Measurements from ENCODE around the gene KCNS3. TPM values are rescaled to one million over a fixed set of nuclear protein-coding genes. Genes with fewer than 3 reads are reported as not detected.

Gene KCNS3
- total RNA-seq, 1 donor from 2014 or later, result 10.0 TPM

- no peak overlapping the region for H3K27ac ChIP-seq
- no peaks in the 10 kb centered on the region for H4K20me1 ChIP-seq (ENCODE audit: low read depth)
- Mint-ChIP-seq H3K4me1 (no peaks in the 10 kb centered on the region), H3K9me3 (peaks cover 3% of the 10 kb centered on the region), H3K36me3 (no peaks in the 10 kb centered on the region), H3K4me3 (no peak overlapping the region), H3K27ac (no peak overlapping the region), H3K27me3 (ENCODE audit: insufficient read depth, low read depth) (no peaks in the 10 kb centered on the region)
- no peaks in the 10 kb centered on the region for H3K9me3 ChIP-seq (ENCODE audit: low read depth)
- H3K79me2 ChIP-seq (ENCODE audit: low read depth), result no peaks in the 10 kb centered on the region
- H2AFZ ChIP-seq (replicated peaks), result no peak overlapping the region
- no peak for DNase-seq (ENCODE audit: low spot score)
- no peak overlapping the region for H3K4me2 ChIP-seq
- no peak overlapping the region for H3K4me3 ChIP-seq
- no peaks in the 10 kb centered on the region for H3K4me1 ChIP-seq
- no peaks in the 10 kb centered on the region for H3K27me3 ChIP-seq
- H3K36me3 ChIP-seq, result no peaks in the 10 kb centered on the region
- TF ChIP-seq CTCF (IDR thresholded peaks at IDR 0.05) (no peak), EZH2phosphoT487 (IDR thresholded peaks at IDR 0.05) (no peak), EZH2 (IDR thresholded peaks at IDR 0.05) (no peak)
- no peak overlapping the region for H3K9ac ChIP-seq
- H3F3A ChIP-seq (ENCODE audit: low read depth), result no peaks in the 10 kb centered on the region
Measured at GRCh38 chr2:17899871-17900270, 21.4 kb downstream of the KCNS3 start.

DNA sequence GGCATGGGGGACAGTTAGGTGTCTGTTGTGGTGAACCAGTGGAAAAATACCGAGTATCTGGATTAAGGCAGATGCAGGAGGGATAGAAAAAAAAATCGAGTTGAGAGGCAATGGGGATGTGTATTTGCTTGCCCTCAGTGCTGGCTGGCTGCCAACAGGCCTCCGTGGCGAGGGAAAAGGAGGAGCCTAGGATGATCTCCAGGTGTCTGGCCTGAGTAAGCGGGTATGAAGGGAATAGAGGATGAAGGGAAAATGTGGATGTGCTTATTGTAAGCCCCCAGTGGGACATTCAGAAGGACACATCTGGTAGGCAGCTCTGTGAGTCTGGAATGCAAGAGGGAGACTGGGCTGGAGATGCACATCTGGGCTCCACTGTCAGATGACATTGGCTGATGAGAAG lies 22.8 kb downstream of the KCNS3 start:
- H3K4me1 ChIP-seq, result no peaks in the 10 kb centered on the region
- Mint-ChIP-seq H3K4me3 (no peak overlapping the region), H3K27ac (no peak overlapping the region), H3K27me3 (ENCODE audit: insufficient read depth, low read depth) (no peaks in the 10 kb centered on the region), H3K36me3 (no peaks in the 10 kb centered on the region), H3K4me1 (no peaks in the 10 kb centered on the region), H3K9me3 (peaks cover 5% of the 10 kb centered on the region)
- H3K9me3 ChIP-seq (ENCODE audit: low read depth), result no peaks in the 10 kb centered on the region
- no peak overlapping the region for H3K4me3 ChIP-seq
- H4K20me1 ChIP-seq (ENCODE audit: low read depth), result no peaks in the 10 kb centered on the region
- no peaks in the 10 kb centered on the region for H3K79me2 ChIP-seq (ENCODE audit: low read depth)
- H3K4me2 ChIP-seq, result no peak overlapping the region
- no peak overlapping the region for H3K9ac ChIP-seq
- no peaks in the 10 kb centered on the region for H3K27me3 ChIP-seq
- TF ChIP-seq EZH2 (IDR thresholded peaks at IDR 0.05) (no peak), CTCF (IDR thresholded peaks at IDR 0.05) (no peak), EZH2phosphoT487 (IDR thresholded peaks at IDR 0.05) (no peak)
- H3K27ac ChIP-seq, result no peak overlapping the region
- no peaks in the 10 kb centered on the region for H3F3A ChIP-seq (ENCODE audit: low read depth)
- no peak overlapping the region for H2AFZ ChIP-seq (replicated peaks)
- no peaks in the 10 kb centered on the region for H3K36me3 ChIP-seq
- DNase-seq (ENCODE audit: low spot score), result no peak

- Histone ChIP-seq H3K79me2 (ENCODE audit: low read depth) (no peaks in the 10 kb centered on the region), H3K27ac (no peak overlapping the region), H3K36me3 (no peaks in the 10 kb centered on the region), H2AFZ (replicated peaks) (no peak overlapping the region), H3F3A (ENCODE audit: low read depth) (no peaks in the 10 kb centered on the region), H3K4me1 (no peaks in the 10 kb centered on the region), H3K4me2 (no peak overlapping the region), H3K27me3 (no peaks in the 10 kb centered on the region), H3K9me3 (ENCODE audit: low read depth) (no peaks in the 10 kb centered on the region), H3K4me3 (no peak overlapping the region), H3K9ac (no peak overlapping the region), H4K20me1 (ENCODE audit: low read depth) (no peaks in the 10 kb centered on the region)
- no peak overlapping the region for H3K27ac Mint-ChIP-seq
- no peaks in the 10 kb centered on the region for H3K4me1 Mint-ChIP-seq
- DNase-seq (ENCODE audit: low spot score), result no peak
- H3K9me3 Mint-ChIP-seq, result peaks cover 18% of the 10 kb centered on the region
- no peak for TF ChIP-seq EZH2 (IDR thresholded peaks at IDR 0.05)
- TF ChIP-seq EZH2phosphoT487 (IDR thresholded peaks at IDR 0.05), result no peak
- TF ChIP-seq CTCF (IDR thresholded peaks at IDR 0.05), result no peak
- no peaks in the 10 kb centered on the region for H3K36me3 Mint-ChIP-seq
- H3K27me3 Mint-ChIP-seq (ENCODE audit: insufficient read depth, low read depth), result peaks cover 2% of the 10 kb centered on the region
- no peak overlapping the region for H3K4me3 Mint-ChIP-seq
Measured at GRCh38 chr2:17910980-17911379, 32.5 kb downstream of the KCNS3 start.

Measured in neural progenitor cell (in vitro differentiated cells).